Measurements from ENCODE around the gene LMBR1.

Gene LMBR1

DNA sequence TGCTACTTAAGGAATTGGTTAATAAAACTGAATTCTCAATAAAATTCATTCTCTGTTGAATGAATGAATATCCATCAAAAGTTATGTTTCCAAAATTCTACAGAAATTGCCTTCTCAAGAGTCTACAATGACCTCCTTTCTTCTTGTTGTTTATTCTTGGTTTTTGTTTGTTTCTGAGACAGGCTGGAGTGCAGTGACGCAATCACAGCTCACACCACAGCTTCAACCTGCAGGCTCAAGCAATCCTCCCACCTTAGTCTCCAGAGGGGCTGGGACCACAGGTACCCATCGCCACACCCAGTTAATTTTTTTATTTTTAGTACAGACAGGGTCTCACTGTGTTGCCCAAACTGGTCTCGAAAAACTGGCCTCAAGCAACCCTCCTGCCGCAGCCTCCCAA, 97.6 kb downstream of the LMBR1 start:
- no peak for DNase-seq (ENCODE audit: low read depth)

DNA sequence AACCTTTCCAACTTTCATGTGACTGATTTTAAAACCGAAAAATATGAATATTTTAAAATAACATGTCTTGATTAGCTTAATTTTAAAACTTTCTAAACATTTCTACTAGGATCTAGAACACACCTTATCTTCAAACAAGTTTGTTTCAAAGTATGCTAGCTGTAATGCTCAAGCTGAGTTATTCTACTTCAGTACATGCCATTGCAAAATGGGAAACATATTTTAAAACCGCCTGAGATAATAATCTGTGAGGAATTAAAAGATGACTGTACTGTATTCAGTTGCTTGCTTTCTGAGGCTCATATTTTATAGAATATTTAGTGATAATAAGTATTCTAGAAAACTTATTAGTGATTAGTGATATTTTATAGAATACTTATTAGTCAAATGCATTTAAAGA, 99.6 kb downstream of the LMBR1 start:
- no peak for DNase-seq (ENCODE audit: low read depth)

DNA sequence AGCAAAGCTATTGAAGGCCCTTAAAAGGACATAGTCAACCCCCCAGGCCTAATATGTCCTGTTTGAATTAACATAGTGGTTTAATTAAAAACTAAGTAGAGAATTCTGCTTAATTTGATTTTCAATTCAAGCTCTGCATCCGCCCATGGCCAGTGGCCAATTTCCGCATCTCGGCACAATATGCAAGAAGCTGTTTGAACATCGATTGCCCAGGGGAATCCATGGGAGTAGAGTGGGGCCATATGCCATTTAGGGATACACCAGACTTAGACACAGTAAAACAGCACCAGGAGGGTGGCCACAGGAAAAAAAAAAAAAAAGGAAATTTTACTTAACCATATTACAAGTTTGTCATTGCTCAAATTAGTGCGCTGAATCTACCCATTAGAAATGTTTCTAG, 100.4 kb downstream of the LMBR1 start:
- DNase-seq (ENCODE audit: low read depth) = no peak

GRCh38 chr7:156791241-156791640, 101.7 kb downstream of the LMBR1 start:
- no peak for DNase-seq (ENCODE audit: low read depth)

- no peak for DNase-seq (ENCODE audit: low read depth)
These were observed 102.7 kb downstream of the LMBR1 start for GRCh38 chr7:156790264-156790663.

DNA sequence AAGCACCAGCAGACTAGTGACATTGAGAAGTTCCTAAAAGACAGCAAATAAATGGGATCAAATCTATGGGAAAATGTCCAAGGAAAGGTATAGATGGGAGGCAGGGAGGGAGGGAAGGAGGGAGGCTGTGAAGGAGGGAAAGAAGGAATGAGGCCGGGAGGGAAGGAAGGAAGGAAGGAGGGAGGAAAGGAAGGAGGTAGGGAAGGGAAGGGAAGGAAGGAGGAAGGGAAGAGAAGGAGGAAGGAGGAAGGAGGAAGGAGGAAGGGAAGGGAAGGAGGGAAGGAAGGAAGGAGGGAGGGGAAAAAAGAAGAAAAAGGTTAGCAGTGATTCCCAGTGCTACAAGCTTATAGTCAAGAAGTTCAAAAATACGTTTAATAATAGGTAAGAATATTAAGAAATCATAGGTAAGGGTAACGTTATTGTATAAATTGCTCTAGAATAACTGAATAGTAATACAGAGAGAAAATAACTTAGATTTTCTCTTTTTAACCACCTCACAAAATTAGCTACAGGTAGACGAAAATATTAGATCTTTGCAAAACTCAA, 106.9 kb downstream of the LMBR1 start:
- no peak for DNase-seq (ENCODE audit: low read depth)

DNA sequence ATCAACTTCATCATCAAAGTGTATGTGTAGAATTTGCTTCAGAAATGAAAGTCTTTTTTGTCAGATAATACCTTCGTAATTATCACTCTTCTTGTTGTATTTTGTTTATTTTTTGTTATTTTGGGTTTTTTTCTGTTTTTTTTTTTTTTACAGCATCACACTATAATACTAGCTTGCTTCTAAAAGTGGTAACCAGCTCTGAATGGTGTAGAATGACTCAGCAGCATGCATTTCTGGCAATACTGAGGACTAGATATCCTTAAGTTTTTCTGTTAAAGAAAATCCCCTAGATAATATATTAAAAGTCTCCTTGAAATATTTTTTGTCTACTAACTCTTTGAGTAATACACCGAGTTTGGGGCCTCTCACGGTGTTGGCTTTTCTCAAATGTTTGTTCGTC, 109.1 kb downstream of the LMBR1 start:
- no peak for DNase-seq (ENCODE audit: low read depth)

GRCh38 chr7:156781972-156782371, 111.0 kb downstream of the LMBR1 start:
- DNase-seq (ENCODE audit: low read depth) = no peak

DNA sequence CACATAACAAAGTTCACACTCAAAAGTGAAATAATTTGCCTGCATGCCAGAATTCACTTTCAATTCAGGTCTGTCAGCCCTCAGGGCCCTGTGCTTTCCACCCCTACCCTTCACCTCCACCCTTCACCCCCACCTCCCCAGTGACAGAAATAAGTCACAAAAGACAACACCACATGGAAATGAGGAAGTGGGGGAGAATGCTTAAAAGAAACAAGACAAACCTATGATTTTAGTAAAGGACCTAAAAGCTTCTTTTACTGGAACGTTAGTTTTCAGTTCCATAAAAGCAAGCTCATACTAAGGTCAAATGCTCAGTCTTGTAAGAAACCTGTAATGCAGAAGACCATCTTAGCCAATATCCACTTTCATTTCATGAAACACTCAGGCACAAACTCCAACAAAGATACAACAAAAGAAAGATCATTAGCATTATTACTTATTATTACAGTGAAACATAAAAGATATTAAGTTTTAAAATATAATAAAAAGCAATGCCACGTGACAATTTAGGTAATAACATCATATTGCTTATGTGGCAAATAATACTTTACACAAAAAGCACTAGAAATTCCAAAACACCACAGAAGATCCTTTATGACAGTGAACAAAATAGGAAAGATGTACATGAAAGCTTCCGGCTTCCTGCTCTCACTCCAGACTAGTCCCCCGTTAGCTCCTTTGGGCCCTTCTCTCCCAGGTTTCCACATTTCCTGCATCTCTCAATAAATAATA, 112.1 kb downstream of the LMBR1 start:
- no peak for DNase-seq (ENCODE audit: low read depth)

DNA sequence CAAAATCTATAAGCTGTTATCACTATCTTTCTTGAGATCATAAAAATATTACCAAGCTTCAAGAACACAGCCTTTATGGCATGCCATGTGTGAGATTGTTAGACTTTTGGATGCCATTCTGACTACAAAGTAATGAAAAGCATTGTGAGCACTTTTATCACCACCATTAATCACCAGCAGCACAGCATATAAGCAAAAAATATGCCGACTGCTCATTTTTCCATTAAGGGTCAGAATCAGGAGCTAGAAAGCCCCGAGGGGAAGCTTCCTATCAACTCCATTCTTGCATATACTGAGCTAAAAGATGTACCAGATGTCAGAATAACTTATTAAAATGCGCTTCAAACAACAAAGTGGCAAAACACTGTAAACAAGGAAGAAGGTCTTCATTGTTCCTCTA, 114.3 kb downstream of the LMBR1 start:
- DNase-seq (ENCODE audit: low read depth) = no peak

DNA sequence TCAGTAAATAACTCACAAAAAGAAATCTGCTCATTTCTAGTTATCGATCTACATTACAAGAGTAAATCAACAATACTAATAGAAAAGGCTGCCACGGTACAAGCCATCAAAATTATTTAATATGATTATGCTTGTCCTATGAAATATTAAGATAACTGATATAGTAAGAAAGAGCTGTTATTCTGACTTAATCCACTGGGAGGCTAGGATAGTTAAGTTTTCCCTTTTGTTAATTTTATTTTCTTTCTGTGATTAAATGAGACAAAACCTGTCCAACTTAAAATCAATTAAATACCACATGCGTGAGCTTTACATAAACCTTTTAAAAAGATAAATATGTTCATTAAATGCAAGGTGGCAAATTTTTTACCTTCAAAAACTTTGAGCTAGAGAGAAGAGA, 114.8 kb downstream of the LMBR1 start:
- no peak for DNase-seq (ENCODE audit: low read depth)

- DNase-seq (ENCODE audit: low read depth) = no peak
These were observed 115.5 kb downstream of the LMBR1 start for GRCh38 chr7:156777364-156778069.

GRCh38 chr7:156776527-156776926, 116.5 kb downstream of the LMBR1 start:
- no peak for DNase-seq (ENCODE audit: low read depth)

- no peak for DNase-seq (ENCODE audit: low read depth)
These were observed 119.0 kb downstream of the LMBR1 start for GRCh38 chr7:156773966-156774365.

DNA sequence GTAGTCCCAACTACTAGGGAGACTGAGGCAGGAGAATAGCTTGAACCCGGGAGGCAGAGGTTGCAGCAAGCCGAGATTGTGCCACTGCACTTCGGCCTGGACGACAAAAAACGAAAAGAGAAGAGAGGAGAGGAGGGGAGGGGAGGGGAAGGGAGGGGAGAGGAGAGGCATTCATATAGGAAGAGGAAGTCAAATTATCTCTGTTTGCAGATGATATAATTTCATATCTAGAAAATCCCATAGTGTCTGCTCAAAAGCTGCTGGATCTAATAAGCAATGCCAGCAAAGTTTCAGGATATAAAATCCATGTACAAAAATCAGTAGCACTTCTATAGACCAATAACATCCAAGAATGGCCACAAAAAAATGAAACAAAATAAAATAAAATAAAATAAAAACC, 120.3 kb downstream of the LMBR1 start:
- no peak for DNase-seq (ENCODE audit: low read depth)

GRCh38 chr7:156768698-156769472, 124.1 kb downstream of the LMBR1 start:
- no peak for DNase-seq (ENCODE audit: low read depth)

DNA sequence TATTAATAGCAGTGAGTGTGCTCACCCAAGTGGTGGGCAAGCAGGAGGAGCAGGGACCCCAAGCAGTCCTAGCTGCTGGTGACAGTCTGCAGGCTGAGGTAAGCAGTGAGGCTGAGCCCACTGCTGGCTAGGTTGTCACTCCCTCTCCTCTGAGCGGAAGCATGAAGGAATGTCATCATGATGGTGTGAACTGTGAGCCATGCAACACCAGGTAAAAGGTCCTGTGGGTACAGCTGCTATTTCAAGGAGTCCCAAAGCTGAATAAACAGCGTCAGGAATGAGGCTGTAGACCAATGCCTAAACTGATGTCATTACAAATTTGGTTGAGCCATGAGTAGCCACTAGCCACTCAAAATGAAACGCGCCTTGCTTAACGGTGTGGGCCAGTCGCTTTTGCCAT, 126.3 kb downstream of the LMBR1 start:
- no peak for DNase-seq (ENCODE audit: low read depth)

- no peak for DNase-seq (ENCODE audit: low read depth)
These were observed 126.9 kb downstream of the LMBR1 start for GRCh38 chr7:156765901-156766656.

DNA sequence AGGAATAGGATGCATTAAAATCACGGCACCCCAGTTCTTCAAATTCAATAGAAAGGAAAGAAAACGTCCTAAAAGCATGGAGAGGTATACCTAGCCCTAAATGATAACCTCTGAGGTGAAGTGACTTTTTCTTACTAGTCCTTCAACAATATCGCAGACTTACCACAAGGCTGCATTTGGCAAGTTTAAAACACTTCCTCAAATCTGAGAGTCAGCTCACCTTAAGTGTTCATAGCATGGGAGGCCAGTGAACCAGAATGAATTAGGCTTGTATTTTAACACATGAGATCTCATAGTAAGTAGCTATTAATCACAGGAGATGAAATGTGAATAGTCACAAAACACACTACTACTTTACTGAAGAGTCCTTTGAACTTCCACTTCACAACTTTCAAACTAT, 128.2 kb downstream of the LMBR1 start:
- DNase-seq (ENCODE audit: low read depth) = no peak

DNA sequence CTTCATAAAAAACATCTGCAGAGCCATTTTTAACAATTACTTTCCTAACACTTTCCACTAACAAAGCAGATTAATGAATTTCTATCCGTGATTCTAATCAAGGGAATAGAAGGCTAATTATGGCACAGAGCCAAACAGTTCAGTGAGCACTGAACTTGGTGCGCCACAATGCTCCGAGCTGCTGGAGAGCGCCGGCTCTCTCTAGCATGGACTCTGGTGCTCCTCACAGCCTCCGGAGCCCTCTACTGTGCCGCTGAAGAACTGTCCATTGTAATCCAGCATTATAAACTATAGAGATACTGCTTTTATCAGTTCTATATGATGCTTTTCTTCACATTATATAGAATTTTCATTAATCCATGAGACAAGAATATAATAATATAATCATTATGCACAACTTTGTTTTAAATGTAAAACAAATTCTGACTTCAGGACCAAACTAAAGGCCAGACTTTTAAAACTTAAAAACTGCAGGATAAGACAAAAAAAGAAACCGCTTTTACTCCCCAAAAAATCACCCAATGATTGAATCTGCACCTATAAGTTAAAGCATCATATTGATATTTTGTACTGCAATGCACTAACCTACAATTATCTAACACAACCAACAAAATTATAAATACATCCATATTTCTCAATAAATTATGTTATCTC, 128.8 kb downstream of the LMBR1 start:
- DNase-seq (ENCODE audit: low read depth) = no peak

- DNase-seq (ENCODE audit: low read depth) = no peak
These were observed 133.3 kb downstream of the LMBR1 start for GRCh38 chr7:156759579-156760202.
